ENCODE results near the gene TSACC.

TSACC gene

GRCh38 chr1:156338180-156338976 lies at the start of gene TSACC, which contains the start of gene CCT3:
TSACC (plus strand) TSS chr1:156338526; CDS start chr1:156339758, 1,232 bp downstream.
CCT3 (minus strand) TSS chr1:156338292; CDS start chr1:156338184, 108 bp downstream.
- peak within 1 kb of the TSS; percentile 90 for H2AFZ ChIP-seq (ENCODE audit: low read depth, low read length)
- peaks cover 47% of the 10 kb centered on the region for H3K79me2 ChIP-seq (ENCODE audit: insufficient read depth, low read length)
- H3K36me3 ChIP-seq (ENCODE audit: insufficient read depth, low read length), result peaks cover 33% of the 10 kb centered on the region
- no peaks in the 10 kb centered on the region for H3K27me3 ChIP-seq (ENCODE audit: insufficient read depth, low read length, poor library complexity)
- peak within 1 kb of the TSS; percentile 92 for H3K27ac ChIP-seq (ENCODE audit: low read length)
- H4K20me1 ChIP-seq (ENCODE audit: insufficient read depth, low read length), result peaks cover 28% of the 10 kb centered on the region; the same call in 1 of the 2 replicates
- DNase-seq (peak; percentile 100), ATAC-seq (ENCODE audit: insufficient read depth, low read depth) (peak; percentile 90)
- H3K4me2 ChIP-seq (ENCODE audit: insufficient read depth, low read length), result peak within 1 kb of the TSS; percentile 74
- peaks cover 32% of the 10 kb centered on the region for H3K4me1 ChIP-seq (ENCODE audit: insufficient read depth, low read length)
- no peaks in the 10 kb centered on the region for H3K9me3 ChIP-seq (ENCODE audit: insufficient read depth, low read length, severe bottlenecking)
- H3K4me3 ChIP-seq (ENCODE audit: low read depth in 1 of 2, low read length in 2 of 2), result peak within 1 kb of the TSS; percentile 69 to 88
- H3K9ac ChIP-seq (ENCODE audit: low read depth, low read length), result peak within 1 kb of the TSS; percentile 67
- no peak for TF ChIP-seq EZH2 (IDR thresholded peaks at IDR 0.05; ENCODE audit: borderline replicate concordance, low read depth, low read length, severe bottlenecking)
- no peak for TF ChIP-seq CTCF (IDR thresholded peaks at IDR 0.05; ENCODE audit: borderline replicate concordance, extremely low read depth, low read length, poor library complexity, severe bottlenecking)

DNA sequence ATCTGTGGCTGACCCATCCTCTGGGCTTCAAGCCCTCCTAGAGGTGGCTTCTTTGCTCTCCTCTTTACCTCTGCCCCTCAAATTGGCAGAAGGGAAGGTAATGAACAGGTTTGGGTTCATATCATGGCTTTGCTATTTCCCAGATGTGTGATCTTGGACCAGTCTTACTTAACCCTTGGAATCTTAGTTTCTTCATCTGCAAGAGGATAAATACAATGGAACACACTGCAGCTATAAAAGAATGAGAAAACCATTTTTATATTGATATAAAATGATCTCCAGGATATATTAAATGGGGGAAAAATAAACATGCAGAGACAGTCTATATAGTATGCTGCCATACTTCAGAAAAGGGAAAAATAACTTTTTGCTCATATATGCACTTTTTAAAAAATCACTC lies 48.5 kb upstream of the TSACC start:
- peaks cover 41% of the 10 kb centered on the region for H3K36me3 ChIP-seq (ENCODE audit: insufficient read depth, low read length)
- H3K4me2 ChIP-seq (ENCODE audit: insufficient read depth, low read length), result no peak overlapping the region
- no peaks in the 10 kb centered on the region for H3K27me3 ChIP-seq (ENCODE audit: insufficient read depth, low read length, poor library complexity)
- H3K27ac ChIP-seq (ENCODE audit: low read length), result no peak overlapping the region
- no peak overlapping the region for H3K9ac ChIP-seq (ENCODE audit: low read depth, low read length)
- no peaks in the 10 kb centered on the region for H4K20me1 ChIP-seq (ENCODE audit: insufficient read depth, low read length)
- ATAC-seq (ENCODE audit: insufficient read depth, low read depth) (no peak), DNase-seq (no peak)
- no peaks in the 10 kb centered on the region for H3K9me3 ChIP-seq (ENCODE audit: insufficient read depth, low read length, severe bottlenecking)
- H2AFZ ChIP-seq (ENCODE audit: low read depth, low read length), result no peak overlapping the region
- no peak overlapping the region for H3K4me3 ChIP-seq (ENCODE audit: low read depth in 1 of 2, low read length in 2 of 2)
- peaks cover 7% of the 10 kb centered on the region for H3K4me1 ChIP-seq (ENCODE audit: insufficient read depth, low read length)
- peaks cover 4% of the 10 kb centered on the region for H3K79me2 ChIP-seq (ENCODE audit: insufficient read depth, low read length)
- no peak for TF ChIP-seq EZH2 (IDR thresholded peaks at IDR 0.05; ENCODE audit: borderline replicate concordance, low read depth, low read length, severe bottlenecking)
- TF ChIP-seq CTCF (IDR thresholded peaks at IDR 0.05; ENCODE audit: borderline replicate concordance, extremely low read depth, low read length, poor library complexity, severe bottlenecking), result no peak

GRCh38 chr1:156291226-156292061 lies 46.9 kb upstream of the TSACC start:
- Histone ChIP-seq H3K36me3 (ENCODE audit: insufficient read depth, low read length) (peaks cover 29% of the 10 kb centered on the region), H3K4me2 (ENCODE audit: insufficient read depth, low read length) (no peak overlapping the region), H4K20me1 (ENCODE audit: insufficient read depth, low read length) (no peaks in the 10 kb centered on the region), H3K9ac (ENCODE audit: low read depth, low read length) (no peak overlapping the region), H3K9me3 (ENCODE audit: insufficient read depth, low read length, severe bottlenecking) (no peaks in the 10 kb centered on the region), H3K27me3 (ENCODE audit: insufficient read depth, low read length, poor library complexity) (no peaks in the 10 kb centered on the region), H3K4me3 (ENCODE audit: low read depth in 1 of 2, low read length in 2 of 2) (no peak overlapping the region), H2AFZ (ENCODE audit: low read depth, low read length) (no peak overlapping the region), H3K4me1 (ENCODE audit: insufficient read depth, low read length) (peaks cover 17% of the 10 kb centered on the region), H3K79me2 (ENCODE audit: insufficient read depth, low read length) (peaks cover 9% of the 10 kb centered on the region), H3K27ac (ENCODE audit: low read length) (no peak overlapping the region)
- no peak for DNase-seq
- no peak for ATAC-seq (ENCODE audit: insufficient read depth, low read depth)
- TF ChIP-seq CTCF (IDR thresholded peaks at IDR 0.05; ENCODE audit: borderline replicate concordance, extremely low read depth, low read length, poor library complexity, severe bottlenecking) (no peak), EZH2 (IDR thresholded peaks at IDR 0.05; ENCODE audit: borderline replicate concordance, low read depth, low read length, severe bottlenecking) (no peak)

All from DND-41 (cell line).